Vagina (tissue), 2 donors: ENCODE results near the gene KIF19. TPM values are rescaled to one million over a fixed set of nuclear protein-coding genes. Genes with fewer than 3 reads are reported as not detected.

Experiments
- DNase-seq, 2 donors: peaks; one replicate each; pipeline ENCODE4 v3.0.0-alpha.2; 2017; ENCODE audit errors: extremely low spot score in 2 of 2
- H3K27ac ChIP-seq: fragments of 200-600 bp; sonication (generic); one replicate; pipeline ENCODE4 v1.5.1; 2019
- H3K27me3 ChIP-seq: fragments of 200-600 bp; sonication (generic); one replicate; pipeline ENCODE4 v1.5.1; 2019
- H3K36me3 ChIP-seq, 2 donors: fragments of 200-600 bp; sonication (generic); one replicate each; pipeline ENCODE4 v1.5.1; 2017 to 2019
- H3K4me1 ChIP-seq: fragments of 200-600 bp; sonication (generic); one replicate; pipeline ENCODE4 v1.5.1; 2019
- H3K4me3 ChIP-seq, 2 donors: fragments of 200-600 bp; sonication (generic); 1 replicate in 1 of 2; 2 replicates in 1 of 2; pipeline ENCODE4 v1.5.1; 2016 to 2019
- H3K9me3 ChIP-seq: fragments of 200-600 bp; sonication (generic); one replicate; pipeline ENCODE4 v1.5.1; 2019
- CTCF ChIP-seq, 3 experiments: fragments of 450-650 bp in 2 of 3; fragments of 200-600 bp in 1 of 3; sonication (generic) in 1 of 3; IDR thresholded peaks; one replicate each; pipeline ENCODE4 v1.5.1; 2017 to 2019; ENCODE audit warnings: antibody characterized with exemption in 3 of 3, mild to moderate bottlenecking in 2 of 3, moderate library complexity in 2 of 3
- POLR2A ChIP-seq, 2 donors: fragments of 450-650 bp; IDR thresholded peaks; one replicate each; pipeline ENCODE4 v1.6.1; 2017; ENCODE audit warnings: antibody characterized with exemption in 2 of 2, mild to moderate bottlenecking in 2 of 2, moderate library complexity in 2 of 2
- POLR2AphosphoS5 ChIP-seq, 2 donors: sonication (generic); formaldehyde crosslinking; IDR thresholded peaks; one replicate each; pipeline ENCODE4 v1.9.0; 2017; ENCODE audit warnings: antibody characterized with exemption in 2 of 2, mild to moderate bottlenecking in 2 of 2, low read depth in 1 of 2; ENCODE audit not compliant: insufficient read depth in 1 of 2
- intact Hi-C: fragments of 100-400 bp; cut with DNase I; formaldehyde crosslinking; loops from one replicate; pipeline ENCODE4 v1.15.1; 2023
- total RNA-seq: library from RNA; depleted of rRNA; stranded (reverse); fragments of >200 nt; gene quantifications from one replicate; pipeline ENCODE4 v1.2.3, GENCODE V29; 2016

Gene KIF19
- total RNA-seq, 1 donor from 2014 or later: 5.6 TPM

DNA sequence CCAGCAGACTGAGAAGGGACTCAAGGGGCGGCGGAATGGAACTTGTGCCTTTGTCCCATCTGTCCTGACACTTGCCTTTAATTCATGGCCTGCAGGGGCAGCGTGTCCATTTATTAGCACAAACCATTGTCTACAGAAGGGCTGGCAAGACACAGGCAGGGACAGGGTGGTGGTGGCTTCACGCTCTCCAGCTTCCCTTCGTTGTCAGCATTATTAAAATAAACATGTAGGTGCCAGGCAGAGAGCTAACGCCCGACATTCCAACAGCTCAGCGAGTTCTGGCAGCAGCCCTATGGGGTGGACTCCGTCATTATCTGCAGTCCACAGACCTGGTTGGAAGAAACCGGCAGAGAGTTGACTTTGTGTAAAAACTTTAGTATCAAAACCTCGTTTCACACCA is 35.7 kb upstream of the KIF19 start:
- Histone ChIP-seq H3K36me3 (no peaks in the 10 kb centered on the region), H3K27ac (no peak overlapping the region), H3K4me3 (no peak overlapping the region), H3K4me1 (no peaks in the 10 kb centered on the region), H3K27me3 (no peaks in the 10 kb centered on the region), H3K9me3 (no peaks in the 10 kb centered on the region)
- intact Hi-C loops: no loop called here
- TF ChIP-seq POLR2AphosphoS5 (IDR thresholded peaks at IDR 0.05; ENCODE audit: insufficient read depth in 1 of 2, low read depth in 1 of 2) (no peak), CTCF (IDR thresholded peaks at IDR 0.05) (no peak), POLR2A (IDR thresholded peaks at IDR 0.05) (no peak)
- DNase-seq: no peak

DNA sequence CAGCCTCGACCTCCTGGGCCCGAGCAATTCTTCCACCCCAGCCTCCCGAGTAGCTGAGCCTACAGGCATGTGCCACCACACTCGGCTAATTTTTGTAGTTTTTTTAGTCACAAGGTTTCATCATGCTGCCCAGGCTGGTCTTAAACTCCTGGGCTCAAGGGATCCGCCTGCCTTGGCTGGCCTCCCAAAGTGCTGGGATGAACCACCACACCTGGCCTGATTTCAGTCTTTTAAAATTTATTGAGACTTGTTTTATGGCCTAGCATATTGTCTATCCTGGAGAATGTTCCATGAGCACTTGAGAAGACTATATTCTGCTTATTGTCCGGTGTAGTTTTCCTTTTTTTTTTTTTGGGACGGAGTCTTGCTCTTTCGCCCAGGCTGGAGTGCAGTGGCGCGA is 33.5 kb upstream of the KIF19 start:
- no peak for DNase-seq
- Histone ChIP-seq H3K27ac (no peak overlapping the region), H3K36me3 (no peaks in the 10 kb centered on the region), H3K27me3 (no peaks in the 10 kb centered on the region), H3K4me3 (no peak overlapping the region), H3K9me3 (no peaks in the 10 kb centered on the region), H3K4me1 (no peaks in the 10 kb centered on the region)
- TF ChIP-seq POLR2AphosphoS5 (IDR thresholded peaks at IDR 0.05; ENCODE audit: insufficient read depth in 1 of 2, low read depth in 1 of 2) (no peak), CTCF (IDR thresholded peaks at IDR 0.05) (no peak), POLR2A (IDR thresholded peaks at IDR 0.05) (no peak)
- intact Hi-C loops: no loop called here

DNA sequence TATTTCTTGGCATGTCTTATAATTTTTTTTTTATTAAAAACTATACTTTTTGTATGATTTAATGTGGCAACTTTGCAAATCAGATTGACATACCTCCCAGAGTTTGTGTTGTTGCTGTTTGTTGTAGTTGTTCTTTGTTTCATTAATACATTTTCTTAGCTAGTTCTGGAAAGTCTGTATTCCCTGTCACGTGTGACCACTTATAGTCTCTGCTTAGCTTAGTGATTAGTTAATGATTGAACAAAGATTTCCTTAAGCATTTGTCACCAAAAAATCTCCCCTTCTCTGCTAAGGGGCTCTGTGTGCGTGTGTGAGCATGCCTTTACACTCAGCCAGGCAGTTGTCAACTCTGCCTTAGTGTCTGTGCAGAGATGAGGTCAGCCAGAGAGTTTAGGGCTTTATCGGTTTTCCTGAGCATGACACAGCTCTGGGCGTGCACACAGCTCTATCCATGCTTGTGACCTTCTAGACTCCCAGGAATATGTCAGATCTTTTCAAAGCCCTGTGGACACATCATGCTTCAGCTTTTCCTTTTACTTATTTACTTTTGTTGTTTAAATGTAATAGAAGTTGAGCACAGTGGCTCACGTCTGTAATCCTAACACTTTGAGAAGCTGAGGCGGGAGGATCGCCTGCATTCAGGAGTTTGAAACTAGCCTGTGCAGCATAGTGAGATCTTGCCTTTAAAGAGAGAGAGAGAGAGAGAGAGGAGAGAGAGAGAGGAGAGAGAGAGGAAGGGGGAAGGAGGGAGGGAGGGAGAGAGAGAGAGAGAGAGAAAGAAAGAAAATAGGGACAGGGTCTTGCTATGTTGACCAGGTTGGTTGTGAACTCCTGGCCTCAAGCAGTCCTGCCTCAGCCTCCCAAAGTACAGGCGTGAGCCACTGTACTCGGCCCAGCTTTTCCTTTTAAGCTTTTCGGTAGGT is 30.1 kb upstream of the KIF19 start:
- no peak for DNase-seq
- Histone ChIP-seq H3K4me3 (no peak overlapping the region), H3K36me3 (no peaks in the 10 kb centered on the region), H3K27me3 (no peaks in the 10 kb centered on the region), H3K4me1 (no peaks in the 10 kb centered on the region), H3K27ac (no peak overlapping the region), H3K9me3 (no peaks in the 10 kb centered on the region)
- TF ChIP-seq CTCF (IDR thresholded peaks at IDR 0.05): no peak
- no peak for TF ChIP-seq POLR2A (IDR thresholded peaks at IDR 0.05)
- no peak for TF ChIP-seq POLR2AphosphoS5 (IDR thresholded peaks at IDR 0.05; ENCODE audit: insufficient read depth in 1 of 2, low read depth in 1 of 2)
- intact Hi-C loops: no loop called here

DNA sequence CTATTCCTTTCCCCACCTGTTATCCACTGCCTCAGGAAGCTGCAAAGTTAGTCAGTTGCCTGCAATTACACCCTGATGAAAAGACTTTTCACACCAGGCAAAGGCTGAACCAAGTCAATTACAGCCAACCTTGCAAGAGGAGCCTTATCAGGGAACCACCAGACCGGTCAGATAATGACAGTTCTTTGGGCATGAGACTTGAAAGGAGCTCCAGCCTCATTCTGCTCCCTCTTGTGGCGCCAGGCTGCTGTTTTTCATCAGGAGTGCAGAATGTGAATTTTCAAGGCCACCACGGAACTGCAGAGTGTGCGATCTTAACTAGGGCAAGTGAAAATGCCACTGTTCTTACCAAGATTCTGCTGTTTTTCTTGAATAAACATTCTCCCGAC is 29.5 kb upstream of the KIF19 start:
- Histone ChIP-seq H3K9me3 (no peaks in the 10 kb centered on the region), H3K27ac (no peak overlapping the region), H3K4me3 (no peak overlapping the region), H3K27me3 (no peaks in the 10 kb centered on the region), H3K36me3 (no peaks in the 10 kb centered on the region), H3K4me1 (no peaks in the 10 kb centered on the region)
- no peak for TF ChIP-seq POLR2A (IDR thresholded peaks at IDR 0.05)
- TF ChIP-seq CTCF (IDR thresholded peaks at IDR 0.05): peak; percentile 10 to 49 (median 17)
- TF ChIP-seq POLR2AphosphoS5 (IDR thresholded peaks at IDR 0.05; ENCODE audit: insufficient read depth in 1 of 2, low read depth in 1 of 2): no peak
- no peak for DNase-seq
- intact Hi-C loops: no loop called here

GRCh38 chr17:74297941-74298340 is 28.1 kb upstream of the KIF19 start:
- DNase-seq: no peak
- H3K9me3 ChIP-seq: no peaks in the 10 kb centered on the region
- no peak overlapping the region for H3K27ac ChIP-seq
- TF ChIP-seq POLR2AphosphoS5 (IDR thresholded peaks at IDR 0.05; ENCODE audit: insufficient read depth in 1 of 2, low read depth in 1 of 2) (no peak), POLR2A (IDR thresholded peaks at IDR 0.05) (no peak), CTCF (IDR thresholded peaks at IDR 0.05) (no peak)
- H3K4me1 ChIP-seq: no peaks in the 10 kb centered on the region
- no peaks in the 10 kb centered on the region for H3K36me3 ChIP-seq
- H3K27me3 ChIP-seq: no peaks in the 10 kb centered on the region
- H3K4me3 ChIP-seq: no peak overlapping the region
- intact Hi-C loops: no loop called here
